Choroid plexus epithelial cell (primary cell): ENCODE results near the gene TMEM130.

Source experiments
- DNase-seq: peaks from one replicate; pipeline ENCODE4 v3.0.0-alpha.2; 2010; ENCODE audit warnings: low read depth
- H3K4me3 ChIP-seq: 2 replicates; pipeline ENCODE4 v1.5.1; 2011; ENCODE audit warnings: low read depth, mild to moderate bottlenecking, control low read depth, low read length, moderate library complexity
- TF ChIP-seq, protein P1 (sequence below): conservative IDR thresholded peaks from 2 replicates; pipeline ENCODE4 v1.5.1; 2011; ENCODE audit warnings: low read depth, mild to moderate bottlenecking, control low read depth, inconsistent platforms, low read length, moderate library complexity

The TMEM130 gene

DNA sequence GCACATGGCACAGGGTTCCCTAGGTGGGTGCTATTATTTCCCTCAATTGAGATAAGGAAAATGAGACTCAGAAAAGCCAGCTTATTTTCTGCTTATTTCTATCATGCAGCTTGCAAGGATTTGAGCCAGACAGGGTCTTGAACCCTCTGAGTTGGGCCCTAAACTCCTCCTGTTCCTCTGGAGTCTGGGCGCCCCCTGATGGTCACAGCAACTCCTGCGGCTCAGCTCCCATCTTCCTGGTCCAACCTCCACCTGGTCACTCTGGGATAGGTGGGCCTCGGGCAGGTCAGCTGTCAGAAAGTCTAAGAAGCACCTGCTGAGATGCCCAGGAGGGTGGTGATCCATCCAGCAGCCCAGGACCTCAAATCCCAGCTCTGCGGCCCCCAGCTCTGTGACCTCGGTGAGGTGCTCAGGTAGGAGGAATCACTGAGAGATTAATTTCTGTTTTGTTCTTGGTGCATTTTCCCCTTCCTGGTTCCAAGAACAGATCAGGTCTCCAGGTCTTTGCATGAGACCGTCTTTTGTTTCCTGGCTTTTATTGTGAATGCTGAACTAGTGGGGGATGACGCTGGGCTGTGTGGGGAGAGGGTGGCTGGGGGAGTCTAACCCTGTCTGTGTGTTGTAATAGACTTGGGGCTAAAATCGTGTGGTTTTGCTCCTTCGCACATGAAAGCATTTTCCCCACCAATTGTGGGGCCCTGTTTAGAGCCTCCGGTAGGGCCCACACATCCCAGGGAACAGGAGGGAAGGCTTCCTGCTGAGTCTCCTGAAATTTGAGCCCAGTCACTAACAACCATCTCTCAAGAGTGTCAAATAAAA lies 32.8 kb downstream of the TMEM130 start:
- no peak overlapping the region for H3K4me3 ChIP-seq
- TF ChIP-seq, protein P1, sequence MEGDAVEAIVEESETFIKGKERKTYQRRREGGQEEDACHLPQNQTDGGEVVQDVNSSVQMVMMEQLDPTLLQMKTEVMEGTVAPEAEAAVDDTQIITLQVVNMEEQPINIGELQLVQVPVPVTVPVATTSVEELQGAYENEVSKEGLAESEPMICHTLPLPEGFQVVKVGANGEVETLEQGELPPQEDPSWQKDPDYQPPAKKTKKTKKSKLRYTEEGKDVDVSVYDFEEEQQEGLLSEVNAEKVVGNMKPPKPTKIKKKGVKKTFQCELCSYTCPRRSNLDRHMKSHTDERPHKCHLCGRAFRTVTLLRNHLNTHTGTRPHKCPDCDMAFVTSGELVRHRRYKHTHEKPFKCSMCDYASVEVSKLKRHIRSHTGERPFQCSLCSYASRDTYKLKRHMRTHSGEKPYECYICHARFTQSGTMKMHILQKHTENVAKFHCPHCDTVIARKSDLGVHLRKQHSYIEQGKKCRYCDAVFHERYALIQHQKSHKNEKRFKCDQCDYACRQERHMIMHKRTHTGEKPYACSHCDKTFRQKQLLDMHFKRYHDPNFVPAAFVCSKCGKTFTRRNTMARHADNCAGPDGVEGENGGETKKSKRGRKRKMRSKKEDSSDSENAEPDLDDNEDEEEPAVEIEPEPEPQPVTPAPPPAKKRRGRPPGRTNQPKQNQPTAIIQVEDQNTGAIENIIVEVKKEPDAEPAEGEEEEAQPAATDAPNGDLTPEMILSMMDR: peak; percentile 83
- DNase-seq: peak; percentile 52

DNA sequence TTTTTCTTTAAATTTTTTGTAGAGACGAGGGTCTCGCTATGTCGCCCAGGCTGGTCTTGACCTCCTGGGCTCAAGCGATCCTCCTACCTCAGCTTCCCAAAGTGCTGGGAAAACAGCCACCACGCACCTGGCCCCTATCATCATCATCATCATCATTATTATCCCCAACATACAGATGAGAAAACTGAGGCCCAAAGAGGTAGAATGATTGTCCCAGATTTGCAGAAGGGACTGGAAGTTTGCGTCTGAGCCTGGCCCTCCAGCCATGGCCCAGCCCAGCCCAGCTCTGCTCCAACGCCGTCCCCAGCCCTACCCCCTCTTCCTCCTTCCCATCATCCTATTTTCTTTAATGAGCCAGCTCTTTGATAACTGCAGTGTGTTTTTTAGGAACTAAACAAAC lies 34.9 kb downstream of the TMEM130 start:
- DNase-seq: no peak
- TF ChIP-seq, protein P1: no peak
- H3K4me3 ChIP-seq: no peak overlapping the region

DNA sequence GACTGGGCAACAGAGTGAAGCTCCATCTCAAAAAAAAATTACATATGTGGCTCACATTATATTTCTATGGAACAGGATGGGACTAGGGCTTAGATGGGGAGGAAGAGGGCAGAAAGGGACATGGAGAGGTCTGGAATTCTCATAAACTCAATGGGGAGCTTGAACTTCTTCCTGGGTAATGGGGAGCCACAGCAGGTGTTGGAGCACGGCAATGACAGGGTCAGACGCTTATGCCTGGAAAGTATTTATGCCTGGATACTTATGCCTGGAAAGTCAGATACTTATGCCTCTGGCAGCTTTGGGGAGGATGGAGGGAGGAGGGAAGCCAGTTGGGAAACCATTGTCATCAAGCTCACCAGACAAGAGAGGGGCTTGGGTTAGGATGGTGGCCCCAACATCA lies 36.8 kb downstream of the TMEM130 start:
- no peak overlapping the region for H3K4me3 ChIP-seq
- TF ChIP-seq, protein P1: no peak
- DNase-seq: no peak

DNA sequence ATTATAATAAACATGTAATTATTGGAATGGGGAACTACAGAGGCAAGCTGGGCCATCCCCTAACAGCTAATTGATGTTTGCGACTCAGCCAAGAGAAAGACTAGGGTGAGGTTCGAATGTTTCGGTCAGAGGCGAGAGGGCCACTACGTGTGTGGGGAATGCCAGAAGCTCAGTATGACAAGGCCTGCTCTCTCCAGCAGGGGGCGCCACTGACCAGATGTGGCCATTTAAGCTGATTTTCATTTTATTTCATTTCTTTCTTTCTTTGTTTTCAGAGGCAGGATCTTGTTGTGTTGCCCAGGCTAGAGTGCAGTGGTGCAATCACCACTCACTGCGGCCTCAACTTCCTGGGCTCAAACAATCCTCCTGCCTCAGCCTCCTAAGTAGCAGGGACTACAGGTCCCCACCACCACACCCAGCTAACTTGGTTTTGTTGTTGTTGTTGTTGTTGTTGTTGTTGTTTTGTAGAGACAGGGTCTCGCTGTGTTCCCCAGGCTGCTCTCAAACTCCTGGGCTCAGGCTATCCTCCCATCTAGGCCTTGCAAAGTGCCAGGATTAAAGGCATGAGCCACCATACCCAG lies 38.1 kb downstream of the TMEM130 start:
- DNase-seq: peak; percentile 57
- TF ChIP-seq, protein P1: peak; percentile 72
- no peak overlapping the region for H3K4me3 ChIP-seq

DNA sequence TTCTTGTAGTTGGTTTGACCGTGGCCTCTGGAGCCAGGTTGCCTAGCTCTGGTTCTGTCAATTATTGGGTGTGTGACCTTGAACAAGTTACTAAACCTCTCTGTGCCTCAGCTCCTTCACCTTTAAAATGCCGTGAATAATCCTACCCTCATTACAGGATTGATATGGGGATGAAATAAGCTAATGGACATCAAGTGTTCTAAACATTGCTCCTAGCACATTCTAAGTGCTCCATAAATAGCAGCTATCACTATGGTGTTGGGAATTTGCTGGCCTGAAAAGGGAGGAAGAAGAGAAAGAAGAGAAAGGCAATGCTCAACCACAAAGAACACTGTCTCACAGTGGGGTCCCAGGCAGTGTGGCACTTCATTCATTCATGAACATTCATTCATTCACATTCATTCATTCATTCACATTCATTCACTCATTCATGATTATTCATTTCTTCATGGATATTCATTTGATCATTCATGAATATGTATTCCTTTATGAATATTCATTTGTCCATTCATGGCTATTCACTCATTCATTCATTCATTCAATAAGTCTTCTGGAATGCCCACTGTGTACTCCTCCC lies 38.8 kb downstream of the TMEM130 start:
- TF ChIP-seq, protein P1: no peak
- DNase-seq: no peak
- no peak overlapping the region for H3K4me3 ChIP-seq

DNA sequence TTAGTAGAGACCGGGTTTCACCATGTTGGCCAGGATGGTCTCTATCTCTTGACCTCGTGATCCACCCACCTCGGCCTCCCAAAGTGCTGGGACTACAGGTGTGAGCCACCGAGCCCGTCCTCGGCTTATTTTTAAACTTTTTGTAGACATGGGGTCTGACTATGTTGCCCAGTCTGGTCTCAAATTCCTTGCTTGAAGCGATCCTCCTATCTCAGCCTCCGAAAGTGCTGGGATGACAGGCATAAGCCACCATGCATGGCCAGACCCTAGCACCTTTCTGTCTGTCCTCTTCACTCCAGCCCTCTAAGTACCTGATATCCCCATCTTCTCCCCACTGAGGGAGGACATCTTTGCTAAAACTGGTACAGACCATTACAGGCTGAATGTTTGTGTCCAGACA lies 41.4 kb downstream of the TMEM130 start:
- H3K4me3 ChIP-seq: no peak overlapping the region
- DNase-seq: no peak
- TF ChIP-seq, protein P1: no peak
